Measurements from ENCODE around the gene CKS1B.
A peak's percentile ranks its signal among the peaks of the same experiment; 100 is the strongest.

CKS1B gene

GRCh38 chr1:154945962-154946850 lies 28.3 kb upstream of the CKS1B start:
- DNase-seq, result no peak

DNA sequence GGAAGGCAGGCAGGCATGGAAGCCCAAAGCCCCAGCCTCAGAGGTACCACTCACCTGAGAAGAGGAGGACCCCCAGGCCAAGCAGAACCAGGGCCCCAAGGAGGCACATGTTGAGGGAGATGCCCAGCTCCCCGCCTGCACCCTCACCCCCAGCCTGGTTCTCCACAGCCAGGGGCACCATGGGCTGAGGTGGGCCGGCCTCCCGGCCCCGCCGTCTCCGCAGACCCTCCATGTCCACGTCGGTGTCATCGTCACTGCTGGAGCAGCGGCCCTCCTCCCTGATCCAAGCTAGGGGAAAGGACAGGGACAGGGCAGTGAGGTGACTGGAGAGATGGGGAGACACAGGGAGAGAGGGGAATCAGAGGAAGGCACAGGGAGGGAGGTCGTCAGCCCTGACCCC lies 26.4 kb upstream of the CKS1B start:
- no peak for DNase-seq

DNA sequence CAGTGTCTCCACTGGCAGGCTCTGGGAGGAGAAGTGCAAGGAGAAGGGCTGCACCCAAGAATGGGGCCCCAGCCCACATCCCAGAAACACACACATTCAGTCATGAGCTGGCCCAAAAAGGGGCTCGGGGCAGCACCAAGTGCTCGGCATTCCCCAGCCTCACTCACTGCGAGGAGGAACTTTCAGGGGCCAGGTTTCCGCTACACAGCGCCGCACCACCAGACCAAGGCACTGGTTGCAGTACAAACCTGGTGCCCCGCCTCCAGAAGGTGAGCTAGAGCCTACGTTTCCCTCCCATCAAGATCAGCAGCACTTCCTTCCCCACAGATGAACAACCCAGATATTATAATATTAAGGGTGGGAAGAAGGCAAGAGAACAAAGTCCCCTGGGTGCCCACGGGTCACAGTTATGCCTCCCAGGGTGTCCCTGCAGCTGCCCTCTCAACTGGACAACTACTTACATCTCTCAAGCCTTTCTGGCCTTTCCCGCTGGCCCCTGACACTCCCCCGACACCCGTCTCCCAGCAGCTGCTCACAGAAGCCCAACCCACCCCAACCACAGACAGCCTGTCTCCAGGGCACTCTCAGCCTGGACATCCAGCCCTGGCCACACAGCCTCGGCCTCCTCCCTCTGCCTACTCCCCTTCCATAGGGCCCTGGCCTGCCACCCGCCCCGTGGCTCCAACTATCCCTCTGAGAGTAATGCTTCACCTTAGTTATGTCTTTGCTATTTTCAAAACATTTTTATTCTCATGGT lies 22.4 kb upstream of the CKS1B start:
- no peak for DNase-seq

DNA sequence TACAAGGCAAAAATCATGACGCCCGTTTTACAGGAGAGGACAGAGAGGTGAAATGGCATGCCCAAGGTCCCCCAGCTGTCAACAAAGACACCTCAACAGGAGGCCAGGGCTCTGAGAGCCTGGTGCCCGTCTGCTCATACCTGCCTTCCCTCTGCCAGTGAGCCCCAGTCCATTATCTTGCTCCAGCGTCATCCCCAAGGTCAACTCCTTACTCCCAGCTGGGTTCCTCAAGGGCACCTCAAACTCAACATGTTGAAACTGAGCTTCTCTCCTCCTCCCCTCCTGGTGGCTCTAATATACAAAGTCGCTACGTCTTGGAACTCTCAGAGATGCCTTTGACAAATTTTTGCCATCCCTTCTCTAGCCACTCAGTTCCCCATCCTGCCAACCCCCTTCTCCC lies 21.8 kb upstream of the CKS1B start:
- DNase-seq, result no peak

- DNase-seq, result no peak
These were observed 20.9 kb upstream of the CKS1B start for GRCh38 chr1:154953611-154954038.

DNA sequence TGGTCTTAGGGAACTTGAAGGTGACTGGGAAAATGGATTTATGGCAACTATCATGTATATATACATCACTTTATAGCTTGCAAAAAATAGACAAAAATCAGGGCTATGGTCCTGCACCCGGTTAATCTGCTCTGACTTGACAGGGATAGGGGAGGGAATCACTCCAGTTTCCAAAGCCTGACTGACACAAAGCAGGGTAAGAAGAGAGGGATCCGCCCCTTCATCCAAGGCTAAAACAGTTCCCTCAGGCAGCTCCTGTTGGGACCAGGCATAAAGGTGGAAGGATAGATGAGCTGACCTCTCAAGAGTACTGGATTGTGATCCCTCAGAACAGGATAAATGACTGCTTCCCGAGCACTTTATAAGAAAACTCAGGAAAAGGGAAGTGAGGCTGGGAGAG lies 19.9 kb upstream of the CKS1B start:
- DNase-seq, result no peak

- DNase-seq, result peak; percentile 81
These were observed 19.3 kb upstream of the CKS1B start for GRCh38 chr1:154955039-154955717.

DNA sequence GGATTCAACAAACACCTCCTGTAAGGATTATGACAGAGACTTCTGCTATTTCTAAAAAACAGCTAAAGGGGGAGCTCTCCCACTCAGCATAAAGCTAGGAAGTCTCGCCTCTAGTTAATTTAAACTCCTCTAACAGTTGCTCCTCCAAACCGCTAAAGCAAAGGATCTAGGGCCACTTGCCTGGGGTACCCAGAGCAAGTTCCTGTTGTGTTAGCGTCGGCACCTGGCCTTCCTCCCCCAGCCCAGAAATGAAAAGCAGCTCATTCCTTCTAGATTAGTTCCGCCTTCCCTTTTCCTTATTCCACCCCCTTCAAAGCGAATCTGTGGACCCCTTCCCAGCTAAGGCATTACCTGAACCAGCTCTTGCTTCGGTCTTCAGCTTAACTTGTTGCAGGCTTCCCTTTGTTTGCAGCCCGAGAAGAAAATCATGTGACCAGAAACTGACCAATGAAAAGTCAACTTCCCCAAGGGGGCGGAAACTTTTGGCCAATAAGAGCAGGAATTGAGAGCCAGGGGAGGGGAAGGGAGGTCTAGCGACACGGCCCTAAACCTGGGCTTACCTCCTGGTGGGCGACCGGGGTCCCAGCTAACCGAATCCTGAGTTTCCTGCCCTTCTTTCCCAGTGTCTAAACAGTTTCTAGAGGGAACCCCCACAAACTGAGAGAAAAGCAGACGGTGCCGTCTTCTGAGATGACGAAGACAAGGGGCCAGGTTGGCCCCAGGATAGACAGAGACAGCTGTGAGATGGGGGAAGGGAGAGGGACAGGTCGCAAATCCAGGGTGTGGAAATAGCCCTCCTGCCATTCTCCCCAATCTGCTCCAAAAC lies 18.6 kb upstream of the CKS1B start, which contains the start of gene PBXIP1:
PBXIP1 (minus strand) TSS at position 382 of the 826 bp plus-strand sequence. CDS start 2,378 bp downstream, outside the sequence.
- peak; percentile 88 for DNase-seq

- DNase-seq, result peak; percentile 38
These were observed 17.9 kb upstream of the CKS1B start for GRCh38 chr1:154956544-154956941.

DNA sequence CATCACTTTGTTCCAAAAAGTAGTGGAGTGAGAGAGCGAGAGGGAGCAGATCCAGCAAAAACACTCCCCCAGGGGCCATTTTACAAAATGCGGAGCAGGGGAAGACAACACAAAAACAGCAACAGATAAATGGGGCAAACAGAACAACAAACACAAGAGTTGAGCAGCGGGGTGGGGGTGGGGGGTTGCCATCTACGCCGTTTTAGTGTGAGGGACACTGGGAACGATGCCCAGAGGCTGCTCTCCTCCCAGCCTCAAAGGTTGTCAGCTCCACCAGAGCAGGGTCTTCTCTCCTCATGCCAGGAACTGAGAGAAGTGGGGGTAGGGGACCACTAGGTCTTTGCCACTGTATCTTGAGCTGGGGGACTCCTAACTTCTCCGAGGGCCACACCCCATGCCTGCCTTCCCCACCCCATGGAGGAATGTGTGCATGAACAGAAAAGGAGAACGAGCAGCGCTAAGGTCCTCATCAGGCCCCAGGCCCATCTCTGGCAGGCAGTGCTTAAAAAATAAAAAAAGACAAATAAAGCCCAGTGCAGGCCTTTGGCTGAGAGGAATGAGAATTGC lies 17.3 kb upstream of the CKS1B start:
- no peak for DNase-seq

- no peak for DNase-seq
These were observed 16.4 kb upstream of the CKS1B start for GRCh38 chr1:154958036-154958435.

DNA sequence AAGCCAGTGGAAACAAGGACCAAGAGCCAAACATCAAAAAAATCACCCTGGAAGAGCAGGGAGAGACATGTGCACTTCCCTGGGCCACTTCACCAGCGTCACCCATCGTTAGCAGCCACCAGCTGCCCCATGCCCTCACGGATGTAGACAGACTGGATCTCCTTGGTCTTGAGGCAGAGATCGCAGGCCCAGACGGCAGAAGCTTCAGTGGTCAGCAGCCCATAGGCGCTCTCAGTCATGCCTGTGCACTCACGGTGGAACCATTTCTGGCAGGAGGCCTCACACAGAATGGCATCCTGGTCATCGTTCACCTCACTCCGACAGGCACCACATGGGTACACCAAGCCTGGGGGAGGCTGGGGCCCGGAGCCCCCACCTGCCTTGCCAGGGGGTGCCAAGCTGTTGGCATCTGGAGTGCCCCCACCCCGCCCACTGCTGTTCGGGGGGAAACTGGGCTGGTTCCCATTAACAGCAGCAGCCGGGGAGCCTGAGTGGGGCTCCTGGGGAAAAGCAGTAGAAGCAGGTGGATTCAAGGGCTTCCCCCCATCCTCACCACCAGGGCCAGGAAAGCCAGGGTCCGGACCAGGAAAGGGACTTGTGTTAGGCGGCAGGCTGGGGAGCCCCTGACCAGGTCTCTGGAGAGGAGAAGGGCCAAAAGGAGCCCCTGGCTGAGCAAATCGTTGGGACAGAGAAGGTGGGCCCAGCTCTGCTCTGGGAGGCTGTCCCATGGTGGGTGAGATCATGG lies 15.6 kb upstream of the CKS1B start:
- DNase-seq, result no peak

- DNase-seq, result no peak
These were observed 15.1 kb upstream of the CKS1B start for GRCh38 chr1:154959426-154959780.

- DNase-seq, result no peak
These were observed 13.9 kb upstream of the CKS1B start for GRCh38 chr1:154960446-154961136.

- peak; percentile 68 for DNase-seq
These were observed 13.0 kb upstream of the CKS1B start, which contains the start of gene PYGO2 for GRCh38 chr1:154961207-154962155. Gene PYGO2 (minus strand): TSS chr1:154961782. CDS start chr1:154961576, 206 bp downstream.

GRCh38 chr1:154962156-154962749 lies 12.2 kb upstream of the CKS1B start:
- DNase-seq, result peak; percentile 11

DNA sequence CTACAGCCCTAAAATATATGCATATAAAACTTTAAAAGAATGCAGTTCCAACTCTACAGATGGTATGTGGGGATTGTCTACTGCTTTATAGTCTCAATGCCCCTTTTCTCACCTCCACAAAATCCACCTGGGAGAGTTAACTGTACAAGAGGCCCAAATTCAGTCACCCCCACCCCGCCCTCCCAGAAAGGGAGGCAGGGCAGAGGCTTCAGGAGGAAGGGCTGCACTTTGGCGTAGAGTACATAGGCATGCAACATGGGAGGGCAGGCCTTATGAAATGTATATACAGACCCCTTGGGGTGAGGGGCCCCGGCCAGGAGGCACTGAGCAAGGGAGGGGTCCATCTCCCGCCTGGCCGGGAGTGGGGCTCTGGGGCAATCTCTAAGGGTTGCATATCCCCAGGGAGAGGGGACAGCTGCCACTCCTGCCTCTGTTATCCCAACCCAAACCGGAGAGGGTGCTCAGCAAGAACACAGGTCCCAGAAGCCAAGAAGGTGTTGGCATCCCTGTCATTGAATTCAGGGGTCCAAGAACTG lies 11.6 kb upstream of the CKS1B start:
- DNase-seq, result no peak

GRCh38 chr1:154963643-154964042 lies 10.8 kb upstream of the CKS1B start:
- no peak for DNase-seq

- no peak for DNase-seq
These were observed 10.1 kb upstream of the CKS1B start for GRCh38 chr1:154964359-154964758.
